Body of pancreas (tissue), 4 donors: Measurements from ENCODE around the gene IYD.

ENCODE experiments used
- POLR2A ChIP-seq, 3 donors: fragments of 450-650 bp; IDR thresholded peaks; one replicate each; pipeline ENCODE4 v1.6.1; 2016; ENCODE audit warnings: antibody characterized with exemption in 3 of 3, mild to moderate bottlenecking in 2 of 3
- TF ChIP-seq, protein P1 (sequence below), 7 experiments: fragments of 450-650 bp in 4 of 7; fragments of 200-600 bp in 3 of 7; sonication (generic) in 3 of 7; IDR thresholded peaks; one replicate each; pipeline ENCODE4 v1.5.1; 2016 to 2019; ENCODE audit warnings: antibody characterized with exemption in 7 of 7

DNA sequence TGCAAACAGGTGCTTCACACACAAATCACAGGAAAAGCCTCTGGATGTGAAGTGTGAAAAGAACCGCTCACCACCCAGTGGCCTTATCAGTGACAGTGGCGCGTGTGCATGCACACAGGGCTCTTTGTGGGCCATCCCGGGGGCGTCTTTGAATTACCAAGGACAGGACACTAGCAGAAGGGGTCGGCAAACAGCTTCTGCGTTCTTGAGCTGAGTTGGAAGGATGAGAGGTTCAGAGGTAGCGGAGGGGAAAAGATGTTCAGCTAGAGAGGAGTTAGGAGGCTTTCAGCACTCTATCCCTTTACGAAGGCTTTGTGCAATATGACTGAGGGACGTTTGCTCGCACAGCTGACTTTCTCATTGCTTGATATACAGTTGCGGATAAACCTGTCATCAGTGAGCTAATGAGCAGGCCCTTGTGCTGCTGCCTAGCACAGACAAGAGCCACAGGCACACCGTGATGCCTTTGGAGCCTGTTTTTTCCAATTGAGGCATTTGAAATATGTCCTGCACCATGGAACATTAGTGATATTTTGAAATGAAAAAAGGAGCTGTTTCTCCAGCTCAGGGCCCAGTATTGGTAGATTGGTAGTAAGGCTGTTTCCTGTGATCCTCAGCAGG is 83.1 kb downstream of the IYD start:
- TF ChIP-seq, protein P1, sequence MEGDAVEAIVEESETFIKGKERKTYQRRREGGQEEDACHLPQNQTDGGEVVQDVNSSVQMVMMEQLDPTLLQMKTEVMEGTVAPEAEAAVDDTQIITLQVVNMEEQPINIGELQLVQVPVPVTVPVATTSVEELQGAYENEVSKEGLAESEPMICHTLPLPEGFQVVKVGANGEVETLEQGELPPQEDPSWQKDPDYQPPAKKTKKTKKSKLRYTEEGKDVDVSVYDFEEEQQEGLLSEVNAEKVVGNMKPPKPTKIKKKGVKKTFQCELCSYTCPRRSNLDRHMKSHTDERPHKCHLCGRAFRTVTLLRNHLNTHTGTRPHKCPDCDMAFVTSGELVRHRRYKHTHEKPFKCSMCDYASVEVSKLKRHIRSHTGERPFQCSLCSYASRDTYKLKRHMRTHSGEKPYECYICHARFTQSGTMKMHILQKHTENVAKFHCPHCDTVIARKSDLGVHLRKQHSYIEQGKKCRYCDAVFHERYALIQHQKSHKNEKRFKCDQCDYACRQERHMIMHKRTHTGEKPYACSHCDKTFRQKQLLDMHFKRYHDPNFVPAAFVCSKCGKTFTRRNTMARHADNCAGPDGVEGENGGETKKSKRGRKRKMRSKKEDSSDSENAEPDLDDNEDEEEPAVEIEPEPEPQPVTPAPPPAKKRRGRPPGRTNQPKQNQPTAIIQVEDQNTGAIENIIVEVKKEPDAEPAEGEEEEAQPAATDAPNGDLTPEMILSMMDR (IDR thresholded peaks at IDR 0.05), result no peak
- TF ChIP-seq POLR2A (IDR thresholded peaks at IDR 0.05), result no peak
